Stimulated activated CD8-positive, alpha-beta memory T cell treated with anti-CD3 and anti-CD28 coated beads, Interleukin-15, amount 100 ng/mL, for 24 hours (primary cell): ENCODE measurements around the gene MAP2K5.

Source experiments
- DNase-seq: peaks from one replicate; pipeline ENCODE4 v3.0.0-alpha.2; 2020; ENCODE audit warnings: low read depth

Gene MAP2K5

DNA sequence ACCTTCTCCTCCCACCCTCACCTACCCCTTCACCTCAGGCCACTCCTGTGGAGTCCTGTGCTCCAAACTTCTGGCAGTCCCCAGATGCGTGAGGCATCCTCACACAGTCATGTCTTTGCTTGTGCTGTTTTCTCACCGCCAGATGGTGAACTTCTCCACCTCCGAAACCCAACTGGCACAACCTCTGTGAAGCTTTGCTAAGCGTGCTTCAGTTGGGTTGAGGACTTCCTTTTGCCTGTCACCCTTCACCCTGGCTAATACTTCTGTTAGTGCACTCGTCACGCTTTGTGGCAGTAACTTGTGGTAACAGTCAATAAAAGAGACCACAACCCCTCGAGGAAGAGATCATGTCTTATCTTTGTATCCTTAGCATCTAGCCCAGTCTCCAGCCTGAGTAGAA, 240.8 kb downstream of the MAP2K5 start:
- DNase-seq: peak; percentile 6

DNA sequence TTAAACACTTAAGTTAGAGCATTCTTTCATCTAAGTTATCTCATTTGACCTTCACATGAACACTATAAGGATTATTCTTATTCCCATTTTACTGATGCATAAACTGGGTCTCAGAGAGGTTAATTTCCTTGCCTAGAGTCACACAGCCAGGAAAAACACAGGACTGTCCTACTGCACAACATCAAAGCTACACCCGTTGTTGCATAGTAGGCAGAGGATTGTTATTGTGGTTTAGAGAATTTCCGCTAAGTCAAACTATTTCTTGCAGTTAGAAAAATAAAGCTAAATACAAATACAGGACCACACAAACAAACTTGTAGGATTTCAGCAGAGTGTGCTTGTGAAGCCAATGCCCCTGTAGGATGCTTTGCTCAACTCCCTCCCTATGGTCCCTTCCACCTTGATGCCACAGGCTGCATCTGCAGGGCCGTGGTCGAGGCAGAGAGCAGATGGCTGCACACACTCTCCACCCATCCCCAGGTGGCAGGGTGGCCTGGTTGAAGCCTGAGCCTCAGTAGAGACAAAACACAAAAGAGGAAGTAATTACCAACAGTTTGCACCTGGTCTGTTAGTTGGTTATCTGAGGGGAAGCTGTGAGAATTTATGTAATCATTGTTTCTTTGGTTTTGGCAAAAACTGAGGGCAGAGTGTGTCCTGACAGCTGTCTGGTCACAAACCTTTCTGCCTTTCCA, 241.7 kb downstream of the MAP2K5 start:
- no peak for DNase-seq

DNA sequence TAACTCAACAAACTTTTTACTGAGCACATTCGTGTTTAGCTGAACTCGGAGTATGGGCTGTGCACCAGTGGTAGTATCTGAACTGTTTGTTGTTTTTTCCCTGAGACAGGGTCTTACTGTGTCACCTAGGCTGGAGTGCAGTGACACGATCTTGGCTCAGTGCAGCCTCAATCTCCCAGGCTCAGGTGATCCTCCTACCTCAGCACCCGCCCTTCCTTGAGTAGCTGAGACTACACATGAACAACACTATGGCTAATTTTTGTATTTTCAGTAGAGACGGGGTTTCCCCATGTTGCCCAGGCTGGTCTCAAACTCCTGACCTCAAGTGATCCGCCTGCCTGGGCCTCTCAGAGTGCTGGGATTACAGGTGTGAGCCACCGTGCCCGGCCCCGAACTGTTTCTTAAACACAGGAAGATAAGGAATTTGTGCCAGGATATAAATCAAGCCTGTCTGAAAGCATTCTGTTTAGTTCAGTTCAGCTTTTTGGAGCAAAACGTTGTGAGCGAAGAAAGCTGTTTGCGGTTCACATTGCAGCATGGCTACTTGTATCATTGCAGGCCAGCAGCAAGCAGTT, 242.4 kb downstream of the MAP2K5 start:
- no peak for DNase-seq

DNA sequence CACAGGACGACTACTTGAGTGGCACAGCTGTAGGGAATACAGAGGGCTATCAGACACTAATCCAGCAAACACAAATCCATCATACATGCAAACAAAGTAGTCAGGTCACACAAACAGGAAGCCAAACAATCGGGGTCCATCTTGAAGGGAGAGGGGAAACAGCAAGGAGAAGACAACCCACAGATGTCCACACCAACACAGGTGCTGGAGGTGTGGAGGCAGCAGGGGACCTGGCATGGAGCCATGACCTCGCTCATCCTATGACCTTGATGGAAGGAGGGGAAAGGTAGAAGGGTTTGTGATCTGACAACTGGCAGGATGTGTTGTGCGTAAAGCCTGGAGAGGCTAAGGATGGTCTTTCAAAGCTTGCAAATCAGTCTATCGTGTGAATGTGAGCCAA, 242.9 kb downstream of the MAP2K5 start:
- DNase-seq: no peak

DNA sequence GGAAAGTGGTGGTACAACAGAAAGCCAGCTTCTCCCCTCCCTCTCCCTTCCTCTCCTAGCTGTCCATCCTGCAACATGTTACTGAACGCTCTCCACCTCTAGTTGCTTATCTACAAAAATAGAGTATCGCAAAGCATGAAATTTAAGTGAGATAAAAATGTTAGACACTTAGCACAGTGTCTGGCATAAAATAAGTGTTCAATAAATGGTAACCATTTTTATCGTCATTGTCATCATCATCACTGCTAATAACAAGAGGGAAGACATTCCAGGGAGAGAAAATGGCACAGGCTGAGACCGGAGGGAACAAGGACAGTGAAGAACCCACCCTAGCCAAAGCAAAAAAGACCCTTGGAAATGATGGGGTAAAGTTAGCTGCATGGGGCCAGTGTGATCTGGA, 244.1 kb downstream of the MAP2K5 start:
- no peak for DNase-seq

DNA sequence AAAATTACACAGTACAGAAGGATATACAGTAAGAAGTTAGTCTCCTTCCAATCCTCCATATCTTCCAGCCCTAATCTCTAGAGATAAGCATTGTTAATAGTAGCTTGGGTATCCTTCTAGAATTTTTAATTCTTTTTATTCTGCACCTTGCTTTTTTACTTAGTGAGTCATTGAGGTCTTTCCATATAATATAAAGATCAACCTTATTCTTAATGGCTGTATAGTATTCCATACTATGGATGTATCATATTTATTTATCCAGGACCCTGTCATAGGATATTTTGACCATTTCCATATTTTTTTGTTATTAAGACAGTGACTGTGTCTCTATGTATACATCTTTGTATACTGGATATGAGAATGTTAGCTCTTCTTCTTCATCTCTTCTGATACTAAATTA, 246.5 kb downstream of the MAP2K5 start:
- DNase-seq: no peak

DNA sequence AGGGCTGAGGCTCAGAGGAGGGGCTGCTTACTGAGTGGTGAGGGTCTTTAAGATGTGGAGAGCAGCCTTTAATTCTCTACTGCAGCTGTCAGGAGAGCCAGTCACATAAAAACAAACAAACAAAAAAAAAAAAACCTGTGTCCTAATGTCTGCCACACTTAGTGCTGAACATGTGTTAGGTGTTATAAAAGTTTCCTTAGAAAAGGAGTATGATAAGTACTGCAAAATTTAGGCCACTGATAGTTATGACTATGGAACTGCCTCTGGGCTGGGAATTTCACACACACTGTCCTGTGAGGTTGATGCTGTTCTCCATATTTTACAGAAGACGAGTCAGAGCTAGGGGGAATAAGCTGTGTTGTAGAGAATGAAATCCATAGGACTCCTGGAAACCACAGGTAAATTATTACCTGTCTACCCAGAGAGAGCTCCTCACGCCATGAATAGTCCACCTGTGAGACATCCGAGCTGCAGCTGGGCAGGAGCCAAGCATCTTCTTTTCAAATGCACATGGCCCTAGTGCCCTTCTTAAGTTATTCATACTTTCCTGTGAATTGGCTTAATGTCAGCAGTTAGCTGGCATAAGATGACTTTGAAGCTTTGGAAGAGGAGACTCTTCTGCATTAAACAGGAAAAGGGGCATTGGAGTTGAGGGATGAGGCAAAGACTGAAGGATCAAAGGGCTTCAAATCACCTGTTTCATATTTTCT, 248.3 kb downstream of the MAP2K5 start:
- no peak for DNase-seq

DNA sequence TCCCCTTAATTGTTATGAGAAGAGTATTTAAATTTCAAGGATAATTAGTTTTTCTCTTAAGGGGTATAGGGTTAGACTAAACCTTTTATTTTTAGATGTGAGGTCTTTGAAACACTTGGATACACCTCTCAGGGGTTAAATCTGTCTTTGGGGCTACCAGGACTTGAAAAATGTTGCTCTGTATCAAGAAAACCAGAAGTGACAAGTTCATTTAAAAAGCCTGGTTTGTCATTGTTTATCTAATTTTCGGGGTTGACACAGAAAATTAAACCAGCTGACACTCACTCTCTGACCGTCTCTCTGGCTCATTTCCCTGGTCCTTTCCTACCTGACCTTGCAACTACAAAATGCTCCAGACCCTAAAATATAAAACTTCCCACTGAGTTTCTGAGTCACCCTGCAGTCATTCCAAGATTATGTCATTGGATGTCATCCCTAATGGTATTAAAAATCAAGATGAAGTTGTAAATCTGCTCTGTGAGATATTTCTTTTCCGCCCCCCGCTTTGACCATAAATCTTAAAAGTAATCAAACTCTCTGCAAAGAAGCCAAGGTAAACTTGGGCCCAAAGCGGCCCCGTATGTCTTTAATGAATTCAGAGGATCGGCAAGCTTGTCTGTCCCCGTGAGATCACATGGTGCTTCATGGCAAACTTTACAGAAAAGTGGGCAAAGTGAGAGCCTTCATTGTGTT, 249.9 kb downstream of the MAP2K5 start:
- no peak for DNase-seq

DNA sequence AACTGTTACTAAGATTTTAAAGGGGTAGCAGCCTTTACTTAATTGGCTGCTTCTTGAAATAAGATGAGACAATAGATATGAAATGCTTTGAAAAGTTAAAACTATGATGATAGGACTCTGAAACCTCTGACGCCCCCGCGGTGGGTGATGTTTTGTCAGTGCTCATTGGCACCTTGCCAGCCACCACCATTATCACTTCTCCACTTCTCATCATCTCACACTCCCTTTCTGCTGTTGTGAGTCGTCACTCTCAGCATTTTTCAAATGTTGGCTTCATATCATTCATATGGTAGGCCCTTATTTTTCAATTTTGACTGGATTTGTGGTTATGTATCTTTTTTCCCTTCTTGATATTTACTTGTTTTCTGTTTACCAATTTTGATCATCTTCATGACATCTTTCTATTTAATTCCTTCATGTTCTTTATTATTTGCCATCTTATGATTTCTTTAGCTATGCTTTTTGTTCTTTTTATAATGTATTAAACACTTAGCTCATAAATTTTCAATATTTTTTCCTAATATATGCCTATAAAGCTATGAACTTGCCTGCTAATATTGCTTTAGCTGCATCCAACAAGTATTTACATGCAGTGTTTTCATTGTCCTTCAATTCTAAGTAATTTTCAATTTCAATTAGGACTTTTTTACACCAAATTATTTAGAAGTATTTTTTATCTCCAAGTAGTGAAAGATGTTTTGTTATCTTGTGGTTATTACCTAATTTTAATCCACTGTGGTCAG, 252.5 kb downstream of the MAP2K5 start:
- no peak for DNase-seq

DNA sequence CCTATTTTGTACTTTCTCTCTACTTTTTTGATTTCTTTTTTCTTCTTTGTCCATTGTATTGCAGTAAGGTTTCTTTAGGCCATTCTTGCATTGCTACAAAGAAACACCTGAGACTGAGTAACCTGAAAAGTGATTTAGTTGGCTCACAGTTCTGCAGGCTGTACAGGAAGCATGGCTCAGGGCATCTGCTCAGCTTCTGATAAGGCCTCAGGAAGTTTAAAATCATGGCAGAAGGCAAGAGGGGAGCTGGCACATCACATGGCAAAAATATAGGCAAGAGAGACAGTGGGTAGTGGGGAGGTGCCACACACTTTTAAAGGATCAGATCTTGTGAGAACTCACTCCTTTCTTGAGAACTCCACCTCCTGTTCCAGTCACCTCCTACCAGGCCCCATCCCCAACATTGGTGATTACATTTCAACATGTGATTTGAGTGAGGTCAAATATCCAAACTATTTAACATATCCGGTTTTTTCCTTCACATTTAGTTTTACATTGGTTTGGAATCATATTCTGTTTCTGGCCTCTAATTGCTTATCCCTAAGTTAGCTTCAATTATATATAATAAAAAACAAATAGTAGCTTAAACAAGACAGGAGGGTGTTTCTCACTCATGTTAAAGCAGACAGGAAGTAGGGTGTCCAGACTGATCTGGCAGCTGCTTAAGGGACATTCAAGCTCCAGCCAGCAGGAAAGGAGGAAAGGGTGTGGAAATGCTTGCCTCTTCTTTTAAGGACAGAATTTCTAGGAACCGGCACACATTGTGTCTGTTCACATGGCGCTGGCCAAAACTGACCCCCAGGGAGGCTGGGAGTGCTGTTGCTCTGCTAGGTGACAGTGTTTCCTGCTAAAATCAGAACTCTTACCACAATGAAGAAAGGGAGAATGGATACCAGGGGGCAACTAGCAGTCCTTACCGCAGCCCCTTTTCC, 254.0 kb downstream of the MAP2K5 start:
- no peak for DNase-seq

DNA sequence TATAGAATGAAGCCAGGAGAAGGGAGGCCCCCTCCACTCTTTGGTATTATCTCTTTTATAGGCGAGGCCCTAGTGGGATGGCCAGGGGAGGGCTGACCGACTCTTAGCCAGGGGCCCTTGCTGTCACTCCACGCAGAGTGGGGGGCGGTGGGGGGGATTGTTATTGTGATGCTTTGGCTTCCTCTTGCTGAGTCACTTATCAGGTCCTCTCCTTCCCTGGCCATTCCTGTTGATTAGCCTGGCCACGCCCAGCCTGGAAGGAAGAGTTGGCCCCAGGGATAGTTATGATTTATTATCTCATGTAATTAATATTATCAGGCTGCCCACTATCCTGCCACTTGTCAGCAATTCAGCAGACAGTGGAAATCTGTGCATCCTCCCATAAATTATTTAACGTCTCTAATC, 257.3 kb downstream of the MAP2K5 start:
- DNase-seq: no peak

DNA sequence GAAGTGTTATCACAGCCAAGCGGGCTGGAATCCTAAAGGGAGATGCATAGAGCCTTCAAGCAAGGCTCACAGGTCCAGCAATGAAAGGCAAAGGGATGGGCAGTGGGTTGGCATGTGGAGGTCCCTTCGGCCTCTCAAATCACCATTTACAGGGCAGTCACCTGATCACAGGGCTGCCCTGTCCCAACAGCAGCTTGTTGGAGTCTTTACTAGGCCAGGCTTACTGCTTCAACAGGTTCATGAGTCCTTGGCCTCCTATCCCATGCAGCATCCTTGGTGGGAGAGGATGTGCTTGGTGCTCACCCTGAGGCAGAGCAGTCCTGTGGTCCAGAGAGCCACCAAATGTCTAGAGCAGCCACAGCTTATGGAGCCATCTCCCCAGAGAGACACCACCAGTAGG, 258.6 kb downstream of the MAP2K5 start:
- no peak for DNase-seq

DNA sequence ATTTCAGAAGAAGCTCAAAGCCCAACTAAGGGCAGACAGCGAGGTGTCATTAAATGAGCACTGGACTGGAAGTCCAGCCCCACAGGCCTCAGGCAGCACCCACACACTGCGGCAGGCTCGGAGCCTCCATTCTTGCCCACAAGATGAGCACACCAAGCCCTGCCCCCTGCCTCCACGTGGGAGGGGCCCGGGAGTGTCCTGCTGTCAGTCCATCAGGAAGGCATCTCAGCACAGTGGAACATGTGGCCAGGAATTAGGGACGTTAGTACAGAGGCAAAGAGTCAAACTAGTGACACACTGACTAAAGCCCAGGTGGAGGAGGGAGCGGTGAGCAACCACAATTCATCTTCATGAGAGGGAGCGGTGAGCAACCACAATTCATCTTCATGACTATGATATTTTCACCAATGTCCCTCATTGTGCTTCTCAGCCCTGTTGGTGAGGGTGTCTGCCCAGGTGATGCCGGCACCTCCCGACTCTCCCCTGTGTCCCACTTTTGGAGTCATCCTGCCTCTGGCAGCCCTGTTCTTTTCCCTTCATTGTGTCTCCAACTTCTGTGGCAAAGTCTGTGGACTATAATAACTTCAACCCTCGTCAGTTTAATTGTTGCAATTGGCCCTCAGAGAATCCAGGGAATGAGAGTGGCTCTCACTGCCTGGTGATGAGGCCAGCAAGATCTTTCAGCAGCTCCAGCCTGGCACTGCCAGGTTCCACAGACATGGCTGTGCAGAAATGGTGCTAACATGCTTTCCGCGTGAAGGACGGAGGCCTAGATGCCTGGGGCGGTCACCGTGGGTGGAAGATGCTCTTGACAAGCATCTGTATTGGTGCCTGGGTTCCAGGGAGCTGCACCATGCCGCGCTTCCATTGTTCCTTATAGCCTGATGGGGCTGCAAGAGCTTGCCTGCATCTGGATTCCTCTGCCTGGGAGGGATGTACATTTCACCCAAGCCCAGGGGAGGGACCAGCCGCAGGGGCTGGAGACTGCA, 259.7 kb downstream of the MAP2K5 start:
- DNase-seq: no peak

DNA sequence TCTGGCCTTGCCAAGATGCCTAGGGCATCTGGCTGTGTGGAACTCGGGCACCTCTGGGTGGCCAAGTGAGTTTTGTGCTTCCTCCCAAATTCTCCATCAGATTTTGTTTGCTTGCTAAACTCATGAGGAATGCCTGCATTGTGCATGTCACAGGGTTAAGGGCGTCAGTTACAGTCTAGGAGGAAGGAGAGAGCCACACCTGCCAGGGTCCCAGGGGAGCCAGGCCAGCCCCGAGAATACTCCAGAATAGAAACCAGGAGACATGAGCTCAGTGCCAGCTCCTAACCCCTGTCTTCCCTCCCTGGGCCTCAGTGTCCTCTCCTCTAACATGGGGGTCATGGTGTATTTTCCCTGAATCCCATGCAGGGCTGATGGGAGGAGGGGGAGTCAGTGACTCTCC, 260.8 kb downstream of the MAP2K5 start:
- DNase-seq: no peak

DNA sequence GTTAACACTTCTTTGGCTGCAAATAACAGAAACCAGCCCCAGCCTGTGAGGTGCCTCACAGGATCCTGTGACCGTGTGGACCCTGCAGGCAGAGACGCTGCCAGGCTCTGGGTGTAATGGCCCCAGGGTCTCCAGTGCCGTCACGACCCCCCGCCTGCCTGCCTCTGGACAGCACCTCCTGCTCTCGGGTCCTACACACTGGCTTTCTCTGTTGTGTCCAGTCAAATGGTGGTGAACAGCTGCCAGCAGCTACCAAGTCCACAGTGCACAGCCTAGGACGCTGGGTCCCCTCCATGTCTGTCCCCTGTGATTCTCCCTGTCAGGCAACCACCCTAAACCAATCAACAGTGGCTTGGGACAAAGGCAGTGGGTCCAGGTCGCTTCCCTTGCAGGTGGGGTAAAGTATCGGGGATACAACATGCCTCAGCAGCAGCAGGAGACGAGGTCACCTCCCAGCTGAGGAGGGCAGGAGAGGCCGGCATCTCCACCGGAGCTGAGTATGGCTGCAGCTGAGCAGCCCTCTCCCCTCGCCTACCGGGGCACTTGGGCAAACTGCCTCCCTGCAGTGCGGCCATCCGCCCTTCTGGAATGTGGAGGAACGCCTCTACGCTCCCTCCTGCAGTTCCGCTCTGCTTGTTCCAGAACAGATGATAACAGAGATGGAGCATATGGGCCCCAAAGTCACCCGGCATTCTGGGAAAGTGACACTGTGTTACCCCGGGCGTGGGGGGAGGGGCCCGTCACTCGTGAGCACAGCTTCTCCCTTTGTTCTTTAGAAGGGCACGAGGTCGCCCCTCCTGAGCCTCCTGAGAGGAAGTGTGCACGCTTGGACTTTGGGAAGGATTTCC, 261.7 kb downstream of the MAP2K5 start:
- DNase-seq: no peak

DNA sequence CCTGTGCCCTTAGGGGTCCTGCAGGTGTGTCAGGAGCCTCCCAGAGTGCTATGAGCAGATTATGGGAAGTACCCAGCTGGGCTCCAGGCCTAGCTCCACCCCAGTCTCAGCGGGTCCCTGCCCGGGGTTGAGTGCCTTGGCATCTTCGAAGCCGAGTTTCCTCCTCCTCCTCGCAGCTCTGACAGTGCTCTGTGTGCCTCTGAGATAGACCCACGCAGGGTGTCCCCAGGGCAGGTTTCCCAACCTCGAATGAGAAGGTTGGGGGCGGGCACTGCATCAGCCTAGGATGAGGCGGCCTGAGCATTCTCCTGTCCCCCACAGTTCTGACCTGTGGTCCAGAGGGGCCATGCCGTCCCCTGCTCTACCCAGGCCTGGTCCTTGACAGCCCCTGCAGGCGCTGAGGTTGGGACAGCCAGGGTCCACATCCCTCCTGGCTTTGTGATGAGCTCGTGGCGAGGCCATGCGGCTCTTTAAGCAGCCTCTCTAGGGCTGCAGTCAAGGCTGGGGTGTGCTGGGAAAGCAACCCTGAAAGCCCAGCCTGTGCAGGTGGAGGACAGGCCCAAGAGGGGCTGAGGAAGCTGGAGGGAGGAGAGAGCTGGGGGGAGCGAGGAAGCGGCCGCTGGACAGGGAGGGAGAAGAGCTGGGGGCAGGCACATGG, 262.6 kb downstream of the MAP2K5 start:
- no peak for DNase-seq

DNA sequence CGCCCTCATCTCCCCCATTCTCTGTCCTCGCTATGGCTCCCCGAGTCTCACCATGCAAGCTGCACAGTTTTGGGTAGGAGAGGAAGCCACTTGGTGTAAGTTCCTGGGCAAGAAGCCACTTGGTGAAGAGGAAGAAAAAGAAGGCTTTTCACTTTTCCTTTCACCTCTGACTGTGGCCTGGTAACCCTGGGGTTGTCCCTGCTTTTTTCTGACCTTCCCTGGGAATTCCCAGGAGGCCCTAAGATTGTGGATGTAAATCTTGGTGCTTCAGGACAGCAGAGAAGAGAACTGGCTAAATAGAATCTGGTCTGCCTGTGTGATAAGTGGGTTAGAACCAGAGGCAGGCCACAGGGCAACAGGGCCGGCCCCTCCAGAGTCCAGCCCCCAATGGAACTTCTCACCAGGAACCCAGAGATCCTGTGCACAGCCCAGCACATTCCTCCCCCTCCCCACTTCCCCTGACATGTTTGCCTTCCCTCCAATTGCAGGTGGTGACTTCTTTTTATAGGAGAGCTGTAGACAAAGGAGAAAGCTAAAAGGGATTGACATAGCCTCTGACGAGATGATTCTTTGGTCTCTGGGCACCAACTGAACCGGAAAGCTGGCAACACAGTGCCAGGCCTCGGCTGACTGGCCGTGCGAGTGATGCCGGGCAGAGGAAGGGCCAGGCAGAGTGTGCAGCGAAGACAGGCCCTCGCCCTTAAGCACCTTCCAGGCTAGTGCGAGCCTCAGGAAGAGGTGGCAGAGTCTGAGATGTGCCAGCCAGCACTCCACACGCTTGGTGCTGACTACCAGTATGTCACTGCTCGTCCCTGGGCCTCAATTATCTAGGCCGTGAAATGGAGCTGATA, 263.4 kb downstream of the MAP2K5 start:
- no peak for DNase-seq
